ENCODE measurements around the gene SLC9A3.

The SLC9A3 gene

GRCh38 chr5:485946-486491 is 38.2 kb downstream of the SLC9A3 start:
- TF ChIP-seq, protein P1, sequence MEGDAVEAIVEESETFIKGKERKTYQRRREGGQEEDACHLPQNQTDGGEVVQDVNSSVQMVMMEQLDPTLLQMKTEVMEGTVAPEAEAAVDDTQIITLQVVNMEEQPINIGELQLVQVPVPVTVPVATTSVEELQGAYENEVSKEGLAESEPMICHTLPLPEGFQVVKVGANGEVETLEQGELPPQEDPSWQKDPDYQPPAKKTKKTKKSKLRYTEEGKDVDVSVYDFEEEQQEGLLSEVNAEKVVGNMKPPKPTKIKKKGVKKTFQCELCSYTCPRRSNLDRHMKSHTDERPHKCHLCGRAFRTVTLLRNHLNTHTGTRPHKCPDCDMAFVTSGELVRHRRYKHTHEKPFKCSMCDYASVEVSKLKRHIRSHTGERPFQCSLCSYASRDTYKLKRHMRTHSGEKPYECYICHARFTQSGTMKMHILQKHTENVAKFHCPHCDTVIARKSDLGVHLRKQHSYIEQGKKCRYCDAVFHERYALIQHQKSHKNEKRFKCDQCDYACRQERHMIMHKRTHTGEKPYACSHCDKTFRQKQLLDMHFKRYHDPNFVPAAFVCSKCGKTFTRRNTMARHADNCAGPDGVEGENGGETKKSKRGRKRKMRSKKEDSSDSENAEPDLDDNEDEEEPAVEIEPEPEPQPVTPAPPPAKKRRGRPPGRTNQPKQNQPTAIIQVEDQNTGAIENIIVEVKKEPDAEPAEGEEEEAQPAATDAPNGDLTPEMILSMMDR (IDR thresholded peaks at IDR 0.05; ENCODE audit: low read depth, low read length, missing control alignments) = no peak
- H3K4me3 ChIP-seq (replicated peaks; ENCODE audit: low read depth, low read length) = no peak overlapping the region
- no peak for DNase-seq (ENCODE audit: extremely low read depth, low read depth)

GRCh38 chr5:485113-485945 is 38.9 kb downstream of the SLC9A3 start:
- TF ChIP-seq, protein P1 (IDR thresholded peaks at IDR 0.05; ENCODE audit: low read depth, low read length, missing control alignments) = no peak
- DNase-seq (ENCODE audit: extremely low read depth, low read depth) = no peak
- H3K4me3 ChIP-seq (replicated peaks; ENCODE audit: low read depth, low read length) = no peak overlapping the region

- no peak overlapping the region for H3K4me3 ChIP-seq (replicated peaks; ENCODE audit: low read depth, low read length)
- DNase-seq (ENCODE audit: extremely low read depth, low read depth) = no peak
- TF ChIP-seq, protein P1 (IDR thresholded peaks at IDR 0.05; ENCODE audit: low read depth, low read length, missing control alignments) = no peak
These were observed 39.7 kb downstream of the SLC9A3 start for GRCh38 chr5:484556-484955.

- DNase-seq (ENCODE audit: extremely low read depth, low read depth) = no peak
- TF ChIP-seq, protein P1 (IDR thresholded peaks at IDR 0.05; ENCODE audit: low read depth, low read length, missing control alignments) = no peak
These were observed 40.7 kb downstream of the SLC9A3 start for GRCh38 chr5:483434-484140.

GRCh38 chr5:483011-483410 is 41.2 kb downstream of the SLC9A3 start:
- H3K4me3 ChIP-seq (replicated peaks; ENCODE audit: low read depth, low read length) = no peak overlapping the region
- TF ChIP-seq, protein P1 (IDR thresholded peaks at IDR 0.05; ENCODE audit: low read depth, low read length, missing control alignments) = no peak
- DNase-seq (ENCODE audit: extremely low read depth, low read depth) = no peak

More at GRCh38 chr5:483434-484140, 40.7 kb downstream of the SLC9A3 start:
- no peak overlapping the region for H3K4me3 ChIP-seq (replicated peaks; ENCODE audit: low read depth, low read length)

- TF ChIP-seq, protein P1 (IDR thresholded peaks at IDR 0.05; ENCODE audit: low read depth, low read length, missing control alignments) = no peak
- H3K4me3 ChIP-seq (replicated peaks; ENCODE audit: low read depth, low read length) = no peak overlapping the region
- no peak for DNase-seq (ENCODE audit: extremely low read depth, low read depth)
These were observed 41.7 kb downstream of the SLC9A3 start for GRCh38 chr5:482506-482905.

Measured in HFF-Myc (cell line).